Measurements from ENCODE around the gene CCDC61.

CCDC61 gene, protein sequence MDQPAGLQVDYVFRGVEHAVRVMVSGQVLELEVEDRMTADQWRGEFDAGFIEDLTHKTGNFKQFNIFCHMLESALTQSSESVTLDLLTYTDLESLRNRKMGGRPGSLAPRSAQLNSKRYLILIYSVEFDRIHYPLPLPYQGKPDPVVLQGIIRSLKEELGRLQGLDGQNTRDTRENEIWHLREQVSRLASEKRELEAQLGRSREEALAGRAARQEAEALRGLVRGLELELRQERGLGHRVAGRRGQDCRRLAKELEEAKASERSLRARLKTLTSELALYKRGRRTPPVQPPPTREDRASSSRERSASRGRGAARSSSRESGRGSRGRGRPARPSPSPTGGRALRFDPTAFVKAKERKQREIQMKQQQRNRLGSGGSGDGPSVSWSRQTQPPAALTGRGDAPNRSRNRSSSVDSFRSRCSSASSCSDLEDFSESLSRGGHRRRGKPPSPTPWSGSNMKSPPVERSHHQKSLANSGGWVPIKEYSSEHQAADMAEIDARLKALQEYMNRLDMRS

GRCh38 chr19:45994998-45995714, at the start of gene CCDC61:
Gene CCDC61, plus strand, starts transcription at chr19:45995467. Its CDS starts 7,552 bp downstream, at chr19:46003019.
- no peak for TF ChIP-seq CTCF (conservative IDR thresholded peaks at IDR 0.05)
- peak within 1 kb of the TSS; percentile 64 for H3K27ac ChIP-seq

DNA sequence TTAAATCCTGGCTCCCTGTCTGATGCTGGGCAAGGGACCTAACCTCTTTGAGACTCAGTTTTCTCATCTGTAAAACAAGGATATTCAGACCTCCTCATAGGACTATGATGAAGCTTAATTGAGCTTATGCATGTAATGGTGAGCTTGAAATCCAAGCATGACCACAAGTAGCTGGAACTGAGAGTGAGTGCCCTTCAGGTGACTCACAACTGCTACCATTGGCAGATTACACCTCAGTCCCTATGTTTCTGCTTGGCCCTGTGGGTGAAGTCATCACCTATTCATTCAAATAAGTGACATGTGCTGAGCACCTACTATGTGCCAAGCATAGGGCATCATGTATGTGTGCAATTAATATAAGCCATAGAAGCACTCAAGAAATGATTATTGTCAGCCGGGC, 47.3 kb upstream of the CCDC61 start:
- TF ChIP-seq CTCF (conservative IDR thresholded peaks at IDR 0.05) = no peak
- no peak overlapping the region for H3K27ac ChIP-seq

DNA sequence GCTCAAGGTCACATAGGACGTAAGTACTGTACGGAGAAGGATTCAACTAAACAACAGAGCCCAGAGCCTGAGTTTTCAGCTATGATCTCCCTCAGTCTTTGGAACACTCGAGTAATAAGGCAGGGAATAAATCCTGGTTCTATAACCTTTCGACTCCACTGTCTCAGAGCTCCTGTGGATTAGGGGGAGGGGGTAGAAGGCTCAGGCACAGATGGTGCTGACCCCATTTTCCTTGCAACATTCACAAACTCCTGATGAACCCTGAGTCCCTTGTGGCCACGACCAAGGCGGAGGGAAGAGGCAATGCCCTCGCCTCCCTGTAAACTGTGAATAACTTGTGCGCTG, 43.0 kb upstream of the CCDC61 start:
- H3K27ac ChIP-seq = peak overlapping the region; percentile 74
- TF ChIP-seq CTCF (conservative IDR thresholded peaks at IDR 0.05) = no peak

GRCh38 chr19:45952686-45953505, 42.4 kb upstream of the CCDC61 start:
- H3K27ac ChIP-seq = peak overlapping the region; percentile 74
- no peak for TF ChIP-seq CTCF (conservative IDR thresholded peaks at IDR 0.05)

DNA sequence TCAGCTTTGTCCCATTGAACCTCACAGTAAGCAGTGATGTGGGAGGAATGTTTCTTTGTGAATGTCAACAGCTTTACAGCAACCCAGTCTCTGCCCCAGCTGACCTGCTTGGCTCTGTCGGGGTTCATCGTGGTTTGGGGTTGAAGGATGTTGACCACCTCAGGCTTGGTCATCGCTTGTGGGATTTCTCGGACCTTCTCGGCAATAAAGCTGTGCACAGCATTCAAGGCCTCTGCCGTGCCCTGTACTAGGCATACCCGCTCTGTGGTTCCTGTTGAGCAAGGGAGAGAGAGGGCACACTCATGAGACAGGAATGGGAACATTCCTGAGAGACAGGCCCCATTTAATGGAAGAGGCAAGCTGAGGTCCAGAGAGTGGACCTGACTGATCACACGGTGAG, 41.6 kb upstream of the CCDC61 start:
- H3K27ac ChIP-seq = peak overlapping the region; percentile 74
- TF ChIP-seq CTCF (conservative IDR thresholded peaks at IDR 0.05) = no peak

DNA sequence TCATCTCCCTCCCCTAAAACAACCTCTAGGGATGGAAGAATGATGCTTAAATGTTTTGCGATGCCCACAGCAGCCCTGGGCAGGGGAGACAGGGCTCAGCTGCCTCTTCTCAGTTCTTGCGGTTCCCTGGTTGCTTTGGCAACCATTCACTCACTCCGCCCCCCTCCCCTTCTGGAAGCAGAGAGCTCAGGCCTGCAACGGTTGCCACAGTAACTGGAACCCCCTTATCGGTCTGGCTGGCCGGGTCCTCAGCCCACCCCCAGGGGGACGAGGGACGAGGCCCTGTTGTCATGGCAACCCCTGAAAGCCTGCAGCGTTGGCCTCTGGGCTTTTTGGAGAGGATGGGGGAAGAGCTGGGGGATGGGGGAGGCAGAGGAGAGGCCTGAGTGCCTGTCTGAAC, 41.1 kb upstream of the CCDC61 start:
- TF ChIP-seq CTCF (conservative IDR thresholded peaks at IDR 0.05) = no peak

More for the DNA sequence above, 41.1 kb upstream of the CCDC61 start:
- H3K27ac ChIP-seq = no peak overlapping the region

Data from VCaP (cell line).